NOMO-1 treated with dmso at 0.1 percent for 144 hours (cell line): ENCODE data around the gene IL1RAPL2.
"Not testable (repeated sequence)": the region's sequence is repeated elsewhere in the genome, so short reads cannot be mapped to it uniquely, and the experiment has no call there.

Experiments
- DNase-seq: peaks from one replicate; lab custom pipeline; 2025; ENCODE audit not compliant: unreplicated experiment; lab: John Stamatoyannopoulos, UW

The IL1RAPL2 gene

DNA sequence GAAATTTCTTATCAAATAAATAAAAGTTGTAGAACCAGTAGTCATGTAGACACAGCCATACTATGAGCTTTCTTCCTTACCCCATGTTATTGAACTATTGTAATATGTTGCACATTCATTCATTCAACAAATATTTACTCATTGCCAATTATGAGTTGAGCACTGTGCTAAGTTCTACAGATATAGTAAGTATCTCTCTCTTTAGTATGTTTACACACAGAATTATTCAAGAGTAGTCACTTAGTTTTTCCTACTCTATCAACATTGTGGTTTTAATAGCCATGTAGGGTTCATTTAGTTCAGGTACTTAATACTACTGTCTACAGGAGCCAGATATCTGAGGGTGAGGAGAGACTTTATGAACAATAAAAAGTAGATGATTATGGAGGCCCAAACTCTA is 568.3 kb downstream of the IL1RAPL2 start:
- no peak for DNase-seq

DNA sequence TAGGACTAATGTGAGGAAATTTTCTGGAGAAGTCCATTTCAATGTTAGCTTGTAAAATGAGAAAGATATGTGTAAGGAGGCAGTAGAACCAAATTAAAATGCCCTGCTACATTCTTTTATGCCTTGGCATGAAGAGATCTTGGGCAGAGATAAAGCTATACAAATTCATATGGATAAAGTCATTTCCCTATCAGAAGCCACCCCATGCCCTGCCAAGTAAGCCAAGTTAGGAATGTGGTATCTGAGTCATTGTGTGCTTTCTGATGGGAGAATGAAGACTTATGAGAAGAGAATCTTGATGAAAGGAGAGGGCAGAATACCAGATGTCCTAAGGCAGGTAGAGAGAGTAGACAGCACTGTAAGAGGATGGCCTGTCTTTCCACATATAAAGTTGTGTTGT is 570.8 kb downstream of the IL1RAPL2 start:
- DNase-seq = no peak

DNA sequence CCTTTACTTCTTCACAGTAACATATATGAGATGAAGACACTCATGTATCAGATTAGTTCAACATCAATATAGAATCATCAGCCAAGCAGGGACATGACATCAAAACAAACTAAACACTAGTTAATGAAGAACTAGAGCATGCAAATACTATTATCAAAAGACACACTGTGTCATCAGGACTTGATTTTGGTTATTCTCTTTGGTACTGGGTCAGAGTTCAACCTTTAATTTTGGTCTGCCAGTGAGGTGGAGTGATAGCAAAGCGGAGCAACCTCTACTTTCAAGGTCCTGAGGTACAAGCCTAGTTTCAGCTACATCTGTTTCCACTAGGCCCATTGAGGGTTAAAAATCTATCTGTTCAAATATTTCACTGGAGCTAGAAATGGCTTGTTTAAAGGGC is 584.0 kb downstream of the IL1RAPL2 start:
- no peak for DNase-seq

DNA sequence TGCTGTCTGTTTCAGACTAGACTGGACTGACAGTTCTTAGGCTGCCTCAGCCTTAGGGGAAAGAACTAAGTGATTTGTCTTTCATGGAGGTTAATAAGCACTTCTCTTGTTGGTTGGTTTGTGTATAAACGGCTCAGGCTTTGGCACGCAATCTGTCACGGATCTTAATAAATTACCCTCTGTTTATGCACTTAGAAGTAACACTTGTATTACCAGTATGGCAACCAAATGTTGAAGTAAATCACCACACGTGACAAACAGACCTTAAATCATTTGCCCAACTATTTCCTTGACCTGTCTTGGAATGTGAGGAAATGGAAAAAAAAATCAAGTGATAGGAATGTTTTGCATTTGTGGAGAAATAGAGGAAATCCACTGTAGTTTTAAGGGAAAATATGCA is 584.6 kb downstream of the IL1RAPL2 start:
- DNase-seq = no peak

DNA sequence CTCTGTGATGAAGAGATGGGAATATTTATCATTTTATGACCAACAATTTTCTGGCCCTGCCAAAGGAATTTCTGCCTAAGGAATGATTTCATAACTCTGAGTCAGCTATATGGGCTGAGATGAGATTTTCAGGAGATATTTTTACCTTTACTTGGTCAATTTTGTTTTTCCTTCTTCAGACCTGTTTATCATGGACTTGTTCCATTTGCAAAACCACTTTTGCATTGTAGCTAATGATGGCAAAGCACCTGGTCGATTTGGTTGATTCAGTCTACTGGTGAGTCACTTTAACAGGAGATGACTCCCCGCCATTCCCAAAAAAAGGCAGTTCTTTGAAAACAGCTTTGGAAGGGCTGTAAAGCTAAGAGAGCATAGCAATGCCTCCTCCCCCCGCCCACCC is 601.2 kb downstream of the IL1RAPL2 start:
- DNase-seq = no peak

DNA sequence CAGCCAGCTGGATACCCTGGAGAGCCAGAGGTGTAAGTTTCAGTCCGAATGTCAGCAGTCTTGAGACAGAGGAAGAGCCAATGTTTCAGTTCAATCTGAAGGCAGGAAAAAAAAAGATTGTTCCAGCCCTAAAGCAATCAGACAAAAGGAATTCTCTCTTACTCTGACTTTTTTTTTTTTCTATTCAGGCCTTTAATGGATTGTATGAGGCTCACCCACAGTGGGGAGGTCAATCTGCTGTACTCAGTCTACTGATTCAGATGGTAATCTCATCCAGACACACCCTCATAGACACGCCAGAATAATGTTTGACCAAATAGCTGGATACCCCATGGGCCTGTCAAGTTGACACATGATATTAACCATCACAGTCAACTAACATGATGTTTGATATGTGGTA is 602.6 kb downstream of the IL1RAPL2 start:
- DNase-seq = no peak

DNA sequence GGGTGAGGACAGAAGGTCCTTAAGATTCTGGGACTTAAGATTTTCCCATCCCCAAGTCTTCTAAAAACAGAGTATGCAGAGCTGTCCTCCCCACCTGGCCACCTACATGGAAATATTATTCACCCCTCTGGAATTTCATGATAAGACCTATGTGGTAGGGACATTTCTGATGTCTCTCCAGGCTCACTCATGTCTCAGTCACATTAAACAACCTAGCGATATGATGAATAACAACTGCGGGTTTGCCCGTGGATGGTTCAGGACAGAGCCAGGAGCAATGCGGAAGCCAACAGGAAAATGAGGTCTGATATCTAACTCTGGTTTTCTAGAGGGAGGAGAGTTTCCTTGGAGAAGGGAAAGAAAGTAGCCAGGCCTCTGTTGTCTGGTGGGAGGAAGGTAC is 607.1 kb downstream of the IL1RAPL2 start:
- DNase-seq = no peak

DNA sequence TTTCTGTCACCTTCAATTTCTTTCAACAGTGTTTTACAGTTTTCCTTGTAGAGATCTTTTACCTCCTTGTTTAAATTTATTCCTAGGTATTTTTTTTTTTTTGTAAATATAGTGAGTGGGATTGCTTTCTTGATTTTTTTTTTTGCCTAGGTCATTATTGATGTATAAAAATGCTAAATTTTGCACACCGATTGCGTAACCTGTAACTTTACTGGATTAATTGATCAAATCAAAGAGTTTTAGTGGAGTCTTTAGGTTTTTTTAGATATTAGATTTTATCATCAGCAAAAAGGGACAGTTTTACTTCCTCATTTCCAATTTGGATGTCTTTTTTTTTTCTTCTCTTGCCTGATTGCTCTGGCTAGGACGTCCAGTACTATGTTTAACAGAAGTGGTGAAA is 613.6 kb downstream of the IL1RAPL2 start:
- DNase-seq = no peak

DNA sequence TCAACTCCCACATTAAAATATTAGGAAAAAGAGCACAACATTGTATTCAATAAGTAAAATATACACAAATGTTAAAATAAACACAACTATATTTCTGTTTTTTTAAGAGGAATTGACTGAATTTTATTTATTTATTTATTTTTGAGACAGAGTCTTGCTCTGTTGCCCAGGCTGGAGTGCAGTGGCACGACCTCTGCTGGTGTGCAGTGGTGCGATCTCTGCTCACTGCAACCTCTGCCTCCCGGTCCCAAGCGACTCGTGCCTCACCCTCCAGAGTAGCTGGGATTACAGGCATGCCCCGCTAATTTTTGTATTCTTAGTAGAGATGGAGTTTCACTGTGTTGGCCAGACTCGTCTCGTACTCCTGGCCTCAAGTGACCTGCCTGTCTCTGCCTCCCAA is 623.1 kb downstream of the IL1RAPL2 start:
- DNase-seq = no peak

DNA sequence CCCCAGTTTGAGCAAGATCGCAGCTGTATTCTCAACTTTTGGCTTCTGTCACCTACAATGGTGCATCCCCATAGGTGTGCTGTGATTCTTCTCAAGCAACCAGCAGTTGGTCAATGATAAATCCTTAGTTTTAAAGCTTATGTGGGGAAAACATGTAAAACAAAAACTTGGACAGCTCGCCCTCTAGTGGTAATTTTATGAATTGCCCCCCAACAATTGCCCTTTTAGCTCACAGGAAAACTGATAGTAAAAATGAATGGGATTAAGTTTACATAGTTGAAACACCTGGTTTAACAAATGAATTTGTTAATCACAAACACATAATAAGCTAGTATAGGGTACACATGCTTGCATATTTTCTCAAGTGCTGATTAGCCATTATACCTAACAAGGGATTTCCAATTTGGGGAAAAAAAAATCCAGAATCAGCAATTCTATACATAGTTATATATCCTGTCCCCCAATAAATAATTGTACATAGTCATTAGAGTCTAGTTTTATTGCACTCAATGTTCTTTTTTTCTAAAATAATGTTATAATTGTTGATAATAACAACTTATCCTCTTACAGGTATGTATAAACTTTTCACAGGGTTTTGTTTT is 624.4 kb downstream of the IL1RAPL2 start:
- DNase-seq = no peak

DNA sequence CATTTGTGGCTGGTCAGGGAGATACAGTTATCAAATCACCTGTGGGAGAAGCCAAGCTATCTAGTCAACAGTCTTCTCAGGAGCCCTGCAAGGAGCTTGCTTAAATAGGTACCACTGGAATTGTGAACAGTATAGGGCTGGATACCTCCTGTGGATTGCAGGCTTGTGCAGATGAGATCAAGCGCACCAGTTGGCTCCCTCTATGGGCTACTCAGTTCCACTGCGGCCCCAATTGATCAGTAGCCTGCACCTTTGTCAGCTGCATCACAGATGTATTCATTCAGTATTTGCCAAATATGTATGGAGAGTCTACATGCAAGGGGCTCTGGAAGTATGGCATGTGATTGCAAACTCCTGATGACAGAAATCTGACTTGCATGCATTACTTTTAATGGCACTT is 625.9 kb downstream of the IL1RAPL2 start:
- DNase-seq = no peak

DNA sequence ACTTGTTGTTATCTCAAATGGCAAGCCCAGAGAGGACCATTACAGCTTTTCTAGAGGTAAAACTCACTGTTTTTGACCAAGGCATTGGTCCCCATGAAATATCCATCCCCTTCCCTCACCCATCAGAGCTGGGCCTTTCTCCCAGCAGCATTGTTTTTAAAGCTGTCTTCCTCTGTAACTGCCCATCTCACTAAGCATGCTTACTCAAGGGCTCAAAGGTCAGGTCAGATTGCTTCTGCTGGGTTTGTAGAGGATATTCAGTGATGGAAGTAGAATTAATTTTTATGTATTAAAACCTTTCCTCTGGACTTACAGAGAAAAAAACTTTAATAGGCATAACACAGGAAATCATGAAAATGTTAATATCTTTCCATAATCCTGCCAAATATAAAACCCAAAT is 643.4 kb downstream of the IL1RAPL2 start:
- no peak for DNase-seq

DNA sequence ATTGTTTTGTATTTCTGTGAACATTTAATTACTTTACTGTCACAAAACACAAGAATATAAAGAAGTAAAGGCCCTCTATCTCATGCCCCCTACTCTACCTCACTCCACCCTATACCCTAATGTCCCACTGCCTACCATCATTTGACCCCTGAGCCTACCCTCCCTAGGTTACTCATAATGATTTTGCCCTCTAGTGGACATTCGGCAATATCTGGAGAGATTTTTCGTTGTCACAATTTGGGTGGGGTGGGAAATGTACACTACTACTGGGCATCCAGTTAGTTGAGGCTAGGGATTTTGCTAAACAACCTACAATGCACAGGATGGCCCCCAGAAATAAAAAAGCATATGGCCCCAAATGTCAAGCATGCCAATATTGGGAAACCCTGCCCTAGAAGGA is 644.3 kb downstream of the IL1RAPL2 start:
- no peak for DNase-seq

DNA sequence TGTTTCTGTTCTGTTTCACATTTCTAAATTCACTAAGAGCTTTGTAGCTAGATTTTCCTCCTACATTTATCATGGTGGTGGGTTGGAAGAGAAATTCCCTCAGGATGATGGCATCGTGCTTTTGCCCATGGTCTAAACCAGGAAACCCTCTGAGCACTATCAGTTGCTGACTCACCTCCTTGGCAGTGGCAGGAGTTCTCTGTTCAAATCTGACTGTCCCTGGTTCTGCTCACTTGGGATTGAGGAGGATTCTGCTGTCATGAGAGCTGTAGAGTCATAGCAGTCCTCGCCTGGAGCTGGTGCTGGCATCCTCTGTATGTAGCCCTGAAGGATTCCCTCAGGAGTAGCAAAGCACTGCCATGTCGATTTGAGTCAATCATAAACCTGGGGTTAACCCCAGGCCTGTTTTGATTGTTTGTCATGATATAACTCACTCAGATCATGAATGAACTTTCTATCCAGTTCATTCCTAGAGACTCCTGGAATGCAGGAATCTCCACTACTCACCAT is 645.1 kb downstream of the IL1RAPL2 start:
- DNase-seq = no peak

DNA sequence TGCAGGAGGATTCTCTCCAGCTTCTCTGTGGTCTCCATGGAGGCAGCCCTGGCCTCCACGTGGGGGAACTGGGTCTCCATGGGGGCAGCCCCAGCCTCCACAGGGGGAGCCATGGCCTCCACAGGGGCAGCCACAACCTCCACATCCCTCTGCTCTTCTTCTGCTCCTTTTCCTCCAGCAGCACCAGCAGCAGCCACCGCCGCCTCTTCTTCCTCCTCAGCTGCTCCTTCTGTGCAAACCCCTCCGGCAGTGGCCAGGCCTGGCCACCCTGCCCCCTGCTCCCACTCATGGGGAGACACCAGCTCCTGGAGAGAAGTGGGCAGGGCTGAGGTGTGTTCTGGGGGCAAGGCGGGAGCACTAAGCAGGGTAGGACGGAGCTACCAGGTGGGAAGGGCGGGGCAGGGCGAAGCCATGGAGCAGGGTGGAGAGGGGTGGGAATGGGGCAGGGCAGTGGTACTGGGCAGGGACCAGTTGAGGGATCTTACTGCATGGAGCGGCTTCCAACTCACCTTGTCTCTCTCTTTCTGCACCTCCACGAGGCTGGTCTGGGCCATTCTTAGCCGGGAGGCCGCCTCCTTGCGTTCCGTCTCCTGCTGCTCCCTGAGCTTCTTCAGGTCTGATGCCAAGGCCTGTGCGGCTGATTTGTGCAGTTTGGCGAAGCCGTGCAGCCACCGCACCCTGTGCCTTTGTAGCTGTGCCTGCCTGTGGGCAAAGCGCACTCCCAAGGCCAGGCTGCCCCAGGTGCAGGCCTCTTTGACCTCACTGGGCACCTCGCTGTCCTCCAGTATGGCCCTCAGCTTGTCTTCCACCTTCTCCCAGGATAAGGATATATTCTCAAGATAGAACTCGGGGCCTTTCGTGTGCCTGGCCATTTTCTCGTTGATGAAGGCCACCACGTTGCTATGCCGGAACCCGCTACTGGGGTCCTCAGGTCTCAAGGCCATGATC is 653.7 kb downstream of the IL1RAPL2 start:
- no peak for DNase-seq

DNA sequence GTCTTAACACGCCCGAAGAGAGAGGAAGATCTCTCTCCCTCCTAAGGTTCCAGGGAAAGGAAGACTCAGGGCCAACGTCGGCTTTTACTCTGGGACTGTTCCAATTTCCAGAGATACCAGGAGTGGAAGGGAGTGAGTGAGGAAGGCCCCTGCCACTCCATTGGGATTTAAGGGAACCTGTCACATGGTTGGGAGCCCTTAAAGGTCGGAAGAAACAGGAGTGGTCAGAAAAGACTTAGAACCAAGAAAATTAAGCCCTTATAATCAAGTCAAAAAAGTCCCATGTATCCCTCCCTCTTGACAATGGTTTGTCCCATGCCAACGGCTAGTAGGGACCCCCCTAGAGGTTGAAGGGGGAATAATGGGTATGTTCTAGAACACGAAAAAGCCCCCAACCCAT is 654.6 kb downstream of the IL1RAPL2 start, which contains the start of gene TEX13A:
Gene TEX13A (minus strand): TSS at position 59 of the 400 bp plus-strand sequence. CDS start 297 bp downstream, outside the sequence.
- DNase-seq = no peak

DNA sequence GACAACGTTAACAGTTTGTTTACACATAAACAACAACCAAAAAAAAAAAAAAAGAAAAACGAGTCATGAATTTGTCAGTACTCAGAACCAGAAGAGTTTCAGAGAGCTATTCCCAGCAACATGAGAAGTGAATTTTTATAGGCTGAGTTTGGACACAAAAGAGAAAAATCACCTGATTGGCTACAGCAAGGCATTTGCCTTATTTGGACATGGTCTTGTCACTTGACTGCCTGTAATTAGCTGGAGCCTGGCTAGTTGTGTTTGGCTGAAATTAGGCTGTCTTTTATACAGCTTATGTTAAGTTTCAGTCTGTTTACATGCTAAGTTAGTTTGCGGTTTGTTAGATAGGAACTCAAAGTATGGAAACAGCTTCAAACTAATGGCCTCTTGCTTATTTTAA is 655.4 kb downstream of the IL1RAPL2 start:
- DNase-seq = no peak

DNA sequence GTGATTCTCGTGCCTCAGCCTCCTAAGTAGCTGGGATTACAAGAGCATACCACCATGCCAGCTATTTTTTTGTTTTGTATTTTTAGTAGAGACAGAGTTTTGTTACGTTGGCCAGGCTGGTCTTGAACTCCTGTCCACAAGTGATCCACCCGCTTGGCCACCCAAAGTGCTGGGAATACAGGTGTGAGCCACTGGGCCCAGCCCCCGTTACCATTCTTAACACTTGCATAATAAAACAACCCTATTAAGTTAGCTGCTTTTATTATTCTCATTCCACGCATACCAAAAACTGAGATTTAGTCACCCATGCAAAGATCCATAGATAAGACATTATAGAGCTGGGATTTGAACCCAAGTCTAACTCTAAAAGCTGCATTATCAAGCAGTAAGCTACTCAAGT is 660.5 kb downstream of the IL1RAPL2 start:
- DNase-seq = no peak

DNA sequence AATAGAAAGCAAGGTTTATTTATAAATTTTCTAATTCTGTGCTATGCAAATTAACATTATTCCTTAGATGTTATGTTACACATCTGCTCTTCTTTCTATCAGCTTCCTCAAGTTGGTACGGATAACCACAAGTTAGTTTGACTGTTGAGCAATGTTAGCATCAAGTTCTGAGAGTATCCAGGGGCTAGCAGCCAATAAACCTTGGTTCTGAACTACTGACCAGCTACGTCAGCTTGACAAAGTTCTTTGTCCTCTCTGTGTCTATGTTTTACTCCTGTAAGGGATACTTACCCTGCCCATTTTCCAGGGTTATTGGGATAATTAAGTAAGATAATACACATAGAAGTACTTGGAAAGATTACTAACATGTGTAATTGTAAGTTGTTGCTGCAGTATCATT is 662.6 kb downstream of the IL1RAPL2 start:
- no peak for DNase-seq

DNA sequence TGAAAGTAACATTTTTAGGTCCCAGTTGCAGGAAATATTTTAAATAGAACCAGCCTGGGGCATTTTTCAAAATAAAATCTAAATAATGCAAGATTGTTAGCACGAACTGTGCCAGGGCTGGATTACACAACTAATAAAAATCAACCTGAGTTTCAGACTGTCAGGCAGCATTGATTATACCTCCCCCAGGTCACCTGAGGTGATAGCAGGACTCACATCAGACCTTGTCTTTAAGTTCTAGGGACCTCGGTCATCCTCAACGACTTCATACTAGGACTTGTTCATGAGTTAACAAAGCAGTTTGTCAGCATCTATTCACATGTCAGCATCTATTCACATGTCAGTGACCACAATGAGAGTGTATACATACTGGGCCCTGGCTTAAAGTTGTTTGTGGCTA is 663.1 kb downstream of the IL1RAPL2 start:
- DNase-seq = no peak

DNA sequence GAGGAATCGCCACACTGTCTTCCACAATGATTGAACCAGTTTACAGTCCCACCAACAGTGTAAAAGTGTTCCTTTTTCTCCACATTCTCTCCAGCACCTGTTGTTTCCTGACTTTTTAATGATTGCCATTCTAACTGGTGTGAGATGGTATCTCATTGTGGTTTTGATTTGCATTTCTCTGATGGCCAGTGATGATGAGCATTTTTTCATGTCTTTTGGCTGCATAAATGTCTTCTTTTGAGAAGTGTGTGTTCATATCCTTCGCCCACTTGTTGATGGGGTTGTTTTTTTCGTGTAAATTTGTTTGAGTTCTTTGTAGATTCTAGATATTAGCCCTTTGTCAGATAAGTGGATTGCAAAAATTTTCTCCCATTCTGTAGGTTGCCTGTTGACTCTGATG is 671.4 kb downstream of the IL1RAPL2 start:
- DNase-seq = not testable (repeated sequence)

DNA sequence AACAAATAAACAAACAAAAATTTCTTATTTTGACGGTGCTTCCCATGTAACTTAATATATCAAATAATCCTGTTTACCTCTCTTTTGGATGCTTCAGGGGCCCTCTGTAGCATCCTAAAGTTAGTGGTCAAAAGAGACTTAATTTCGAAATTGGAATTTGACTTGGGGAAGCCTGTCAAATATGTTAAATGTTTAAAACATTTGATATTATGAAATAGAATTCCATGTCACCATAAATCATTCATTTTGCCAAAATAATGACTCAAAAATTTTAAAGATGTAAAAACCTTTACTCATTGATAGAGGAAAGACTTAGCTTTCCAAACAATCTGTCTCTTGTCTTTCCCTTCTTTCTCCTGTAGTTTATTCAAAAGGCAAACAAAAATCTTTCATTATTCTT is 675.1 kb downstream of the IL1RAPL2 start:
- DNase-seq = no peak
